ENCODE results near the gene MMP2. TPM values are rescaled to one million over a fixed set of nuclear protein-coding genes. Genes with fewer than 3 reads are reported as not detected.

Gene MMP2
- total and polyA plus RNA-seq, 2 of the 8 experiments (the other 6 are each of a cell fraction or from before 2014, with no cell fraction given): 33.6 to 58.2 TPM

DNA sequence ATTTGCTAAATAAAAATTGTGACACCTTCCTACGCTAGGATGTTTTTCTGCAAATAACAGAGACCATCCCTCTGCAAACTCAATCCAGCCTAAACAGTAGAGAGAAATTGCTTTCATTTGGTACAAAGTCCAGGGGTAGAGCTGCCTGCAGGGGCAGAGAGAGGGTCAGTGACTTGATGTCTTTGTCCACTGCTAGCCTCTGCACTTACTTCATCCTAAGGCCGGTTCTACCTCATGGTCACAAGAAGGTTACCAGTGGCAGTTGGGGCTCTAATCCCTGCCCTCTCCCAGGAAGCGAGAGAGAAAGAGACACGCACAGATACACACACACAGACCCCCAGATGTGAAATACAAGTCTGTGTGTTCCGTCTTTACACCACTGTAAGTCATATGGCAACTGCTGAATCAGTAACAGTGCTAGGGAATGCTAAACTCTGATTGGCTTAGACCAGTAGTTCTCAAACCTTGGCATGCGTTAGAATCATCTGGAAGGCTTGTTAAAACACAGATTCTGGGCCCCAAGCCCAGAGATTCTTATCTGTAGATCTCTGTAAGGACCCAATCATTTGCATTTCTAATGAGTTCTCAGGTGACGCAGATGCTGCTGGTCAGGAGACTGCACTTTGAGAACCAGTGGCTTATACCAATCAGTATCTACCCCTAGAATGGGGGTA, 16.8 kb downstream of the MMP2 start:
- Histone ChIP-seq H4K20me1 (replicated peaks in 1 of 2; ENCODE audit: control insufficient read depth in 1 of 2, insufficient read depth in 2 of 2, low read length in 2 of 2) (peaks cover 0 to 1% of the 10 kb centered on the region in 2 experiments), H3K4ac (replicated peaks; ENCODE audit: insufficient read length, low read depth, low read length) (no peak overlapping the region), H3K27ac (ENCODE audit: low read depth, low read length) (no peak overlapping the region), H3K14ac (ENCODE audit: insufficient read length) (no peak overlapping the region), H4K91ac (replicated peaks; ENCODE audit: insufficient read length, low read length) (no peak overlapping the region), H2BK5ac (ENCODE audit: low read depth, low read length) (no peak overlapping the region), H3K56ac (replicated peaks; ENCODE audit: insufficient read length, low read depth, low read length) (no peak overlapping the region), H3K4me1 (replicated peaks in 1 of 4; ENCODE audit: control insufficient read depth in 3 of 4, insufficient read depth in 4 of 4, low read length in 3 of 4) (peaks cover 0 to 5% (median 2%) of the 10 kb centered on the region in 4 experiments; a peak in 2 of 7 replicates), H2BK15ac (ENCODE audit: low read length) (no peak overlapping the region), H2BK20ac (ENCODE audit: low read length) (no peak overlapping the region), H3K36me3 (ENCODE audit: control insufficient read depth in 2 of 4, insufficient read depth in 4 of 4, low read length in 3 of 4) (no peaks in the 10 kb centered on the region), H3K4me2 (ENCODE audit: insufficient read depth in 1 of 2, low read depth in 2 of 2, low read length in 2 of 2) (no peak overlapping the region), H2AFZ (ENCODE audit: low read length) (no peak overlapping the region), H3K27me3 (replicated peaks in 1 of 4; ENCODE audit: control insufficient read depth in 3 of 4, extremely low read depth in 1 of 4, insufficient read depth in 3 of 4, low read length in 3 of 4) (no peaks in the 10 kb centered on the region), H3K23me2 (ENCODE audit: low read depth, low read length) (no peaks in the 10 kb centered on the region; the same call in 1 of the 2 replicates), H3K18ac (ENCODE audit: extremely low read depth, low read length) (no peak overlapping the region), H3K4me3 (ENCODE audit: extremely low read depth in 1 of 4, insufficient read depth in 2 of 4, low read depth in 3 of 4, low read length in 4 of 4) (no peak overlapping the region), H3K9ac (replicated peaks in 1 of 4; ENCODE audit: extremely low read depth in 1 of 4, low read depth in 3 of 4, low read length in 3 of 4) (no peak overlapping the region), H3K23ac (ENCODE audit: insufficient read length) (no peak overlapping the region), H3K79me2 (ENCODE audit: control insufficient read depth in 1 of 2, insufficient read depth in 2 of 2, low read length in 2 of 2) (no peaks in the 10 kb centered on the region), H2BK120ac (replicated peaks; ENCODE audit: low read depth, low read length) (no peak overlapping the region), H3K9me3 (ENCODE audit: insufficient read depth in 2 of 2, low read depth in 1 of 2, low read length in 1 of 2) (no peaks in the 10 kb centered on the region), H2AK5ac (ENCODE audit: low read depth, low read length) (no peak overlapping the region; the same call in 1 of the 2 replicates), H3K79me1 (ENCODE audit: low read depth, low read length) (no peaks in the 10 kb centered on the region), H4K8ac (ENCODE audit: extremely low read depth, insufficient read depth, low read length) (no peak overlapping the region; the same call in 1 of the 2 replicates), H2BK12ac (ENCODE audit: low read depth, low read length) (no peak overlapping the region), H4K5ac (ENCODE audit: insufficient read length, low read depth, low read length) (no peak overlapping the region)
- WGBS, 2 experiments (ENCODE audit: extremely low coverage in 1 of 2, insufficient coverage in 1 of 2, insufficient read length in 1 of 2, insufficient replicate concordance in 2 of 2, low coverage in 1 of 2, low lambda C conversion rate in 2 of 2, missing lambda C conversion rate in 1 of 2): 74% methylated on average over 7 of the region's 7 CpGs; no CpG with 5 or more reads in 1 of the 2 experiments
- peak; percentile 13 for FAIRE-seq
- TF ChIP-seq RFX5 (IDR thresholded peaks at IDR 0.05; ENCODE audit: borderline replicate concordance, low read depth, low read length) (peak; percentile 82), SP4 (IDR thresholded peaks at IDR 0.05; ENCODE audit: low read length) (no peak), SIX5 (IDR thresholded peaks at IDR 0.05; ENCODE audit: low read depth, low read length) (no peak)
- CTCF ChIA-PET (ENCODE audit: partially characterized antibody): interaction anchor here (1.1 to 1.4 kb wide), 3 partner anchors 31 to 206 kb away, joined by 3 to 5 read pairs (median 4); no protein-coding TSS in a partner anchor
- POLR2A ChIA-PET (ENCODE audit: partially characterized antibody): interaction anchor here (0.6 kb wide), 1 partner anchor 44 kb away, joined by 3 read pairs; no protein-coding TSS in a partner anchor
- DNase-seq (ENCODE audit: low read depth in 1 of 2, low spot score in 2 of 2): no peak
